Retinal pigment epithelial cell (primary cell): ENCODE results near the gene PRR5.
A peak's percentile ranks its signal among the peaks of the same experiment; 100 is the strongest.

Source experiments
- DNase-seq: peaks from one replicate; pipeline ENCODE4 v3.0.0-alpha.2; 2010; ENCODE audit warnings: low read depth
- H3K4me3 ChIP-seq: 2 replicates; pipeline ENCODE4 v1.5.1; 2011; ENCODE audit warnings: mild to moderate bottlenecking, low read length, control low read depth, moderate library complexity
- CTCF ChIP-seq: conservative IDR thresholded peaks from 2 replicates; pipeline ENCODE4 v1.5.1; 2011; ENCODE audit warnings: low read depth, low read length, control low read depth, inconsistent platforms

PRR5 gene

GRCh38 chr22:44680058-44680457, 21.9 kb upstream of the PRR5 start:
- no peak for TF ChIP-seq CTCF
- no peak overlapping the region for H3K4me3 ChIP-seq
- no peak for DNase-seq

- no peak for TF ChIP-seq CTCF
- DNase-seq, result no peak
- no peak overlapping the region for H3K4me3 ChIP-seq
Measured at GRCh38 chr22:44680481-44680894, 21.5 kb upstream of the PRR5 start.

- no peak for DNase-seq
- H3K4me3 ChIP-seq, result no peak overlapping the region
- no peak for TF ChIP-seq CTCF
Measured at GRCh38 chr22:44682556-44683168, 19.3 kb upstream of the PRR5 start.

- H3K4me3 ChIP-seq, result no peak overlapping the region
- no peak for DNase-seq
- TF ChIP-seq CTCF, result no peak
Measured at GRCh38 chr22:44683237-44683636, 18.8 kb upstream of the PRR5 start.

- DNase-seq, result no peak
- no peak overlapping the region for H3K4me3 ChIP-seq
- TF ChIP-seq CTCF, result no peak
Measured at GRCh38 chr22:44683881-44684280, 18.1 kb upstream of the PRR5 start.

GRCh38 chr22:44684506-44685383, 17.3 kb upstream of the PRR5 start:
- TF ChIP-seq CTCF, result peak; percentile 100
- no peak overlapping the region for H3K4me3 ChIP-seq
- DNase-seq, result no peak
